SK-N-SH treated with all-trans-retinoic acid at 6 μM for 48 hours (cell line): ENCODE measurements around the gene FAM180A.

Source experiments
- ATAC-seq: fragments of 200-7000 bp; cut with Tn5 transposase; 3 replicates; pipeline ENCODE4 v1.9.1; 2020; ENCODE audit warnings: mild to moderate bottlenecking, moderate library complexity
- ARNTL ChIP-seq: fragments of 450-650 bp; formaldehyde crosslinking; IDR thresholded peaks from 2 replicates; pipeline ENCODE4 v1.5.0; 2020; ENCODE audit warnings: low read depth, mild to moderate bottlenecking, moderate library complexity, borderline replicate concordance
- BACH2 ChIP-seq: fragments of 250-450 bp; sonication (Bioruptor Pico); IDR thresholded peaks from 2 replicates; pipeline ENCODE4 v1.9.0; 2021; ENCODE audit warnings: mild to moderate bottlenecking, borderline replicate concordance
- CSDC2 ChIP-seq: fragments of 250-450 bp; sonication (Bioruptor Pico); IDR thresholded peaks from 2 replicates; pipeline ENCODE4 v1.5.0; 2020; ENCODE audit warnings: mild to moderate bottlenecking, moderate library complexity
- CSRNP3 ChIP-seq: fragments of 250-450 bp; sonication (Bioruptor Pico); IDR thresholded peaks from 2 replicates; pipeline ENCODE4 v1.5.1; 2021; ENCODE audit warnings: mild to moderate bottlenecking, moderate library complexity
- GLIS3 ChIP-seq: fragments of 250-450 bp; sonication (Bioruptor Pico); IDR thresholded peaks from 2 replicates; pipeline ENCODE4 v1.5.0; 2020; ENCODE audit warnings: mild to moderate bottlenecking, moderate library complexity
- ISL1 ChIP-seq: fragments of 250-450 bp; sonication (Bioruptor Pico); IDR thresholded peaks from 2 replicates; pipeline ENCODE4 v2.1.2; 2022; ENCODE audit warnings: mild to moderate bottlenecking, moderate library complexity
- OSR1 ChIP-seq: fragments of 250-450 bp; sonication (Bioruptor Pico); IDR thresholded peaks from 2 replicates; pipeline ENCODE4 v1.8.0; 2022; ENCODE audit warnings: moderate library complexity, mild to moderate bottlenecking, inconsistent platforms
- PPARA ChIP-seq: fragments of 250-450 bp; sonication (Bioruptor Pico); IDR thresholded peaks from 2 replicates; pipeline ENCODE4 v1.5.0; 2020; ENCODE audit warnings: mild to moderate bottlenecking, borderline replicate concordance
- RARB ChIP-seq: fragments of 250-450 bp; sonication (Bioruptor Pico); IDR thresholded peaks from 2 replicates; pipeline ENCODE4 v1.8.0; 2021; ENCODE audit warnings: mild to moderate bottlenecking, moderate library complexity
- SNAI2 ChIP-seq: fragments of 250-450 bp; sonication (Bioruptor Pico); IDR thresholded peaks from 2 replicates; pipeline ENCODE4 v1.5.0; 2020; ENCODE audit warnings: mild to moderate bottlenecking, moderate library complexity
- TCF4 ChIP-seq: fragments of 250-450 bp; sonication (Bioruptor Pico); IDR thresholded peaks from 2 replicates; pipeline ENCODE4 v1.8.0; 2021; ENCODE audit warnings: mild to moderate bottlenecking, moderate library complexity, borderline replicate concordance
- TOX ChIP-seq: fragments of 250-450 bp; sonication (Bioruptor Pico); IDR thresholded peaks from 2 replicates; pipeline ENCODE4 v1.8.0; 2021; ENCODE audit warnings: mild to moderate bottlenecking, moderate library complexity, borderline replicate concordance
- TSHZ2 ChIP-seq: fragments of 250-450 bp; sonication (Bioruptor Pico); IDR thresholded peaks from 2 replicates; pipeline ENCODE4 v1.5.0; 2020; ENCODE audit warnings: mild to moderate bottlenecking, moderate library complexity
- ZC3H10 ChIP-seq: fragments of 250-450 bp; sonication (Bioruptor Pico); IDR thresholded peaks from 2 replicates; pipeline ENCODE4 v1.5.1; 2021; ENCODE audit warnings: mild to moderate bottlenecking, moderate library complexity
- ZFP3 ChIP-seq: fragments of 250-450 bp; sonication (Bioruptor Pico); IDR thresholded peaks from 2 replicates; pipeline ENCODE4 v1.5.0; 2020; ENCODE audit warnings: mild to moderate bottlenecking, moderate library complexity
- ZFP30 ChIP-seq: fragments of 450-650 bp; formaldehyde crosslinking; IDR thresholded peaks from 2 replicates; pipeline ENCODE4 v1.5.0; 2022; ENCODE audit warnings: mild to moderate bottlenecking, moderate library complexity
- ZNF565 ChIP-seq: fragments of 450-650 bp; formaldehyde crosslinking; conservative IDR thresholded peaks from 2 replicates; pipeline ENCODE4 v1.5.0; 2020; ENCODE audit warnings: low read depth, mild to moderate bottlenecking, moderate library complexity
- ZNF70 ChIP-seq: fragments of 450-650 bp; formaldehyde crosslinking; IDR thresholded peaks from 2 replicates; pipeline ENCODE4 v1.5.0; 2020; ENCODE audit warnings: mild to moderate bottlenecking, moderate library complexity
- ZNF8 ChIP-seq: fragments of 450-650 bp; formaldehyde crosslinking; IDR thresholded peaks from 2 replicates; pipeline ENCODE4 v1.5.0; 2020; ENCODE audit warnings: mild to moderate bottlenecking, moderate library complexity
- TF ChIP-seq, protein P1 (sequence below): fragments of 250-450 bp; sonication (Bioruptor Pico); IDR thresholded peaks from 2 replicates; pipeline ENCODE4 v1.8.0; 2021; ENCODE audit warnings: low read depth, mild to moderate bottlenecking, moderate library complexity, borderline replicate concordance
- TF ChIP-seq, protein P2 (sequence below): fragments of 250-450 bp; sonication (Bioruptor Pico); IDR thresholded peaks from 2 replicates; pipeline ENCODE4 v1.5.1; 2020; ENCODE audit warnings: low read depth, mild to moderate bottlenecking, moderate library complexity

FAM180A gene

GRCh38 chr7:135729230-135729629, 19.4 kb downstream of the FAM180A start:
- TF ChIP-seq ISL1 (CRISPR knock-in tag) = no peak
- TF ChIP-seq, protein P1, sequence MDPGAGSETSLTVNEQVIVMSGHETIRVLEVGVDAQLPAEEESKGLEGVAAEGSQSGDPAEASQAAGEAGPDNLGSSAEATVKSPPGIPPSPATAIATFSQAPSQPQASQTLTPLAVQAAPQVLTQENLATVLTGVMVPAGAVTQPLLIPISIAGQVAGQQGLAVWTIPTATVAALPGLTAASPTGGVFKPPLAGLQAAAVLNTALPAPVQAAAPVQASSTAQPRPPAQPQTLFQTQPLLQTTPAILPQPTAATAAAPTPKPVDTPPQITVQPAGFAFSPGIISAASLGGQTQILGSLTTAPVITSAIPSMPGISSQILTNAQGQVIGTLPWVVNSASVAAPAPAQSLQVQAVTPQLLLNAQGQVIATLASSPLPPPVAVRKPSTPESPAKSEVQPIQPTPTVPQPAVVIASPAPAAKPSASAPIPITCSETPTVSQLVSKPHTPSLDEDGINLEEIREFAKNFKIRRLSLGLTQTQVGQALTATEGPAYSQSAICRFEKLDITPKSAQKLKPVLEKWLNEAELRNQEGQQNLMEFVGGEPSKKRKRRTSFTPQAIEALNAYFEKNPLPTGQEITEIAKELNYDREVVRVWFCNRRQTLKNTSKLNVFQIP (CRISPR knock-in tag) = no peak
- TF ChIP-seq ZC3H10 = no peak
- no peak for TF ChIP-seq ZNF70 (CRISPR knock-in tag)
- TF ChIP-seq RARB = no peak
- no peak for TF ChIP-seq ZFP30 (CRISPR knock-in tag)
- TF ChIP-seq ZNF8 (CRISPR knock-in tag) = no peak
- no peak for TF ChIP-seq ARNTL (CRISPR knock-in tag)
- TF ChIP-seq OSR1 (CRISPR knock-in tag) = no peak
- ATAC-seq = no peak

GRCh38 chr7:135728136-135728669, 20.4 kb downstream of the FAM180A start, which contains the start of gene SLC13A4:
TSS of gene SLC13A4 (minus strand) at chr7:135728186. CDS start at chr7:135727496, 690 bp downstream.
- no peak for ATAC-seq
- TF ChIP-seq ZC3H10 (no peak), OSR1 (CRISPR knock-in tag) (no peak), ZFP3 (no peak), RARB (no peak), TCF4 (CRISPR knock-in tag) (no peak), BACH2 (CRISPR knock-in tag) (no peak), ISL1 (CRISPR knock-in tag) (no peak), ARNTL (CRISPR knock-in tag) (no peak), PPARA (CRISPR knock-in tag) (no peak), CSRNP3 (CRISPR knock-in tag) (no peak), TOX (CRISPR knock-in tag) (no peak), TSHZ2 (CRISPR knock-in tag) (no peak), CSDC2 (CRISPR knock-in tag) (no peak)
- TF ChIP-seq, protein P1 (CRISPR knock-in tag) = no peak
- TF ChIP-seq, protein P2, sequence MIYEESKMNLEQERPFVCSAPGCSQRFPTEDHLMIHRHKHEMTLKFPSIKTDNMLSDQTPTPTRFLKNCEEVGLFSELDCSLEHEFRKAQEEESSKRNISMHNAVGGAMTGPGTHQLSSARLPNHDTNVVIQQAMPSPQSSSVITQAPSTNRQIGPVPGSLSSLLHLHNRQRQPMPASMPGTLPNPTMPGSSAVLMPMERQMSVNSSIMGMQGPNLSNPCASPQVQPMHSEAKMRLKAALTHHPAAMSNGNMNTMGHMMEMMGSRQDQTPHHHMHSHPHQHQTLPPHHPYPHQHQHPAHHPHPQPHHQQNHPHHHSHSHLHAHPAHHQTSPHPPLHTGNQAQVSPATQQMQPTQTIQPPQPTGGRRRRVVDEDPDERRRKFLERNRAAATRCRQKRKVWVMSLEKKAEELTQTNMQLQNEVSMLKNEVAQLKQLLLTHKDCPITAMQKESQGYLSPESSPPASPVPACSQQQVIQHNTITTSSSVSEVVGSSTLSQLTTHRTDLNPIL (CRISPR knock-in tag) = no peak
- TF ChIP-seq, all 23 proteins: peak for 0

- no peak for ATAC-seq
- TF ChIP-seq BACH2 (CRISPR knock-in tag) = no peak
- TF ChIP-seq ZFP30 (CRISPR knock-in tag) = no peak
- no peak for TF ChIP-seq CSRNP3 (CRISPR knock-in tag)
- TF ChIP-seq, protein P2 (CRISPR knock-in tag) = no peak
- no peak for TF ChIP-seq TSHZ2 (CRISPR knock-in tag)
- TF ChIP-seq GLIS3 (CRISPR knock-in tag) = no peak
- TF ChIP-seq SNAI2 = no peak
- TF ChIP-seq TOX (CRISPR knock-in tag) = no peak
- no peak for TF ChIP-seq ZNF565 (CRISPR knock-in tag)
Measured at GRCh38 chr7:135726911-135727673, 21.5 kb downstream of the FAM180A start.
